Glomerular visceral epithelial cell (primary cell): Measurements from ENCODE around the gene WNT3A.

Experiments
- DNase-seq: peaks from one replicate; pipeline ENCODE4 v3.0.0-alpha.2; 2016; ENCODE audit errors: extremely low spot score

The WNT3A gene

DNA sequence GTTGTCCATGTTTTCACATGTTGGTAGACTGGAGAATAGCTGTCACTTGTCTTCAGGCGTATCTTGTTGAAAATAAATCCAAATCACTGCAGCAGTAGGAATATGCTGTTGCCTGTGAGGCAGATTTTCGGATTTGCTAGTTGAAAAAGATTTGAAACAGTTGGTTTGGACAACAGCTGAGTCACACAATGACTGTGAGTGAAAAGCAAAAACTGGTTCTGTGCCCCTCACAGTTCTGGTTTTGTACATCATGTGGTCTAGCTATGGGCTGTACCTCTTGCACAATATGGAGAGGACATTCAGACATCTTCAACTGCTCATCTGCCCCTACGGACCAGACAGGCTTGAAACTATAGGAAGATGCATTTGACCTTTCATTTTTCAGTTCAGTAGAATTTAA lies 77.5 kb downstream of the WNT3A start:
- DNase-seq: peak; percentile 29

DNA sequence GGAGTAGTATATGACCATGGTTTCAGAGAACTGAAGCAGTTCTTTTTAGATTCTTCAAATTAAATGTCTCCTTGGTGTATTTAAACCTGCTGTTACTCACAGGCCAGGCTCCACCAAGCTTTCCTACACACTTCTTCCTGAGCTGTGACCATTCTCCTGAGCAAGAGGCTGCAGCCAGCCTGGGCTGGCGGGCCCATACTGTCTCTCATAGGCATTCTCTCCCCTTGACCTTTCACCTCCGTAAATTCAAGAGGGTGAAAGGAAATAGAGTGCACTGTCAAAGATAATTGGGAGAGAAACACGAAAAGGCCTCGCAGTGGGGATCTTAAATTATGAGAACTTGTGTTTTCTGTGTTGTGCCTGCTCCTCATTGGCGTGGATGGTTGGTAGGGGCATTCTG lies 78.0 kb downstream of the WNT3A start:
- DNase-seq: no peak

DNA sequence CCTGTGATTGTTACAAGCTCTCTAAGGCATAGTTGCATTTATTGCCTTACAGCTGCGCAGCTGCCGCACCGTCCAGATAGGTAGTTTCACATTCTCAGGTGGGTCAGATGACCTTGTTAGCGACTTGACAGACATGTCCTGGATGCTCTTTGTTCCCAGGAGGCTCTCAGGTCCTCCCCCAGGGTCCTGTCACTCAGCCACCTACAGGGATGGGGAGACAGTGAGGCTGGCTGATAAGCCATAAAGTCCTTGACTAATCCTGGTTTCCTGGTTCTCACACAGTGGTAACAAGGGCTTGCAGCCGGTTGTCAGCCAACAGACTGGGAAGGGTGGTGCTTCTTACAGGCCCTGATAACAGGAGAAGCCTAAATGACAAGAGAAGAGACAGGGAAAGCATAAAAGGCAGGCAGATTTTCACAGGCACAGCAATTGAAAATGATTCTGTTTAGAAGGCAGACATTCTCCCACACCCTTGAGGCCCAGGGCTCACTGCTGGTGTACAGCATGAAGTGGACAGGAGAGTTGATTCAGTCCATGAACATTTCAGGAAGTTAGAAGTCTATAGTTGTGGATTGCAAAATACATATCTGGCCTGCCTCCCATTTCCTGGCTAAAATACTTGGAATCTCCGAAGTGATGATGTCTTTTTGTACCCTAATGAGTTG lies 78.6 kb downstream of the WNT3A start:
- peak; percentile 37 for DNase-seq

DNA sequence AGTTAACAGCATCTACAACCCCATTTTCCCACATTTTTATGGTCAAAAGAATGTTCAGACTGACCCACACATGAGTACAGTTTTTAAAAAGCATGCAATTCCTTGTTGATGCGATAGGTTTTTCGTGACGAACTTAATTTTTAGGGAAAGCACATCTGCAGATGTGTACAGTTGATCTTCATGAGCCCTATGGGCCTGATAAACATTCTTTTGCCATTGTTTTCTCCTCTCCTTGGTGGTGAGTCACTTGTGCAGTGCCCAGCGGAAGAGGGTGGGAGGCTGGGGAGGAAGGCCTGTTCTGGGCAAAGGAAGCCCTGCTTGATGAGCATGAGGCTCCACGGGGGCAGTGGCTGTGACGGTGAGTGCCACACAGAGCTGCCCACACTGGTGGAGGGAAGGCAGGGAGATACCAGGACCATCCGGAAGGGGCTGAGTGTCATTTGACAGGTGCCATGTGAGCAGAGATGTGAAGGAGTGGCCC lies 81.0 kb downstream of the WNT3A start:
- peak; percentile 82 for DNase-seq

DNA sequence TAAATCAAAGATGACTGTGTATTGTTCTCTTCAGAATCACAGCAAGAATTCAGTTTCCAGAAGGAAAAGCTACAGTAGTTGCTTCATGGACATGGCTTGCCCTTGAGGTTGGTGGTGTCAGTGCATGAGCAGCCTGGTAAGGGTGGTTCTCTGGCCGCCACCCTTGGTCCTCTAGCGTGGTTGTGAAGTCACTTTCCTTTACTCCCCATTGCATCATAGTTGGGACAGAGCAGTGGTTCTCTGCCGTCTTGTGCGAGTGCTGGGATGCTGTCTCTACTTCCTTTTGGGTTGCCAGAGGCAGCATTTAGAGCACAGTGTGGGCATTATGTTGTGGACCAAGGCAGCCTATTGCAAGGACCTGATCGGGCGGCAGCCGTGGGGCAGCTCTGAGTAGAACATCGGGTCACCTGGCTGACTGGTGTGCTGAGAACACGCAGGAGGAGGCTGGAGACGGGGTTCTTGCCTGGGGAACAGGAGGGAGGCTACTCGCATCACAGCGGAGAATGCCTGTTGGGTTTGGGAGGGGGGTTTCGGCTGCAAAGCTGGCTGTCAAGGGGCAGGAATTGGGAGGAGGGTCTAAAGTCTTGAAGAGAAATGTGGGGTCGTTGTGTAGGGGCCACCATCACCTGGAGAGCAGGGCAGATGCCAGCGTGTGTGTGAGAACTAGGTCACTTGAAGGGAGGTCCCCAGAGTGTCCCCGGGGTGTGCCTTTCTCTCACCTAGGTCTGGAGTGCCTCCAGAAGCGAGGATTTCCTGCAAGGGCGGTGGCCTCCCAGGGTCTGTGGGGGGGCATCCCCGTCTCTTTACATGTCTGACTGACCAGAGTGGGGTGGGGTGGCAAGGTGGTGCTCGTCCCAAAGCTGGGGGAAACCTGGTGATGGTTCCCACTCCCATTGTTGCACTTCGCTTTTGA lies 82.0 kb downstream of the WNT3A start:
- no peak for DNase-seq

DNA sequence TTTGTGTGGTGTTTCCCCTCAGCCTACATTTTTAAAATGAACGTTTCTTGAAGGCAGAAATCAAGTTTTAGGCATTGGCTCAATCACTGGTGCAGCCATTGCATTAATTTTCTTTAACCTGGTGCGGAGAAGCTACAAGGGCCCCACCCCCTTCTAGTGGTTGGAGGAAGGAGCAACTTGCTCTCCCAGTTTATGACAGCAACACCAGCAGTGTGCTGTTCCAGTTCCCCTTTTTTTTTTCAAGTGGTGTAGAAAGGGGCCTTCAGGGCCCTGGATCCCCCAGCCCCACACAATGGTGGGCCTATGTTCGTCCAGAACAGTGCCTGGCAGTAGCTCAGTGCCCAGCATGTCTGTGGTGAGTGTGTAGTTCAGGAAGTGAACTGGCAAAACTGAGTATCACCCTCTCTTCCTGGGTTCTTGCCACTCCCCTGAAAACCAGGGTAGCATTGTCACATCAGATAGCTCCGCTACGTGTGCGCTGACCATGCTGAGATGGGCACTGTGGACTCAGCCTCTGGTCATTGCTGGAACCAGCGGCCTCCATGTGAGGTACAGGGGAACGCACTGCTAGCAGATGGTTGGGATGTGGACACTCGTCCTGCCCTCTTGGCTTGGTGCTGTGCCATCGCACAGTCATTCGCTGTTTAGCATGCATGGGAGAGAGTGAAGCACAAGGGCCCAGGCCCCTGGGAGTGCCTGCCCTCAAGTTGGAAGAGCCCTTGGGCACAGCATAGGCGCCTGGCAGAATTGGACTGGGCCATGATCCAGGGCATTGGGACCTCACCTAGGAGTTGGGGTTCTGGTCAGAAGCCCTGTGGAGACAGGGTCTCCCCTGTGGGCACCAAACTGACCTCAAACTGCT lies 83.0 kb downstream of the WNT3A start:
- DNase-seq: no peak

DNA sequence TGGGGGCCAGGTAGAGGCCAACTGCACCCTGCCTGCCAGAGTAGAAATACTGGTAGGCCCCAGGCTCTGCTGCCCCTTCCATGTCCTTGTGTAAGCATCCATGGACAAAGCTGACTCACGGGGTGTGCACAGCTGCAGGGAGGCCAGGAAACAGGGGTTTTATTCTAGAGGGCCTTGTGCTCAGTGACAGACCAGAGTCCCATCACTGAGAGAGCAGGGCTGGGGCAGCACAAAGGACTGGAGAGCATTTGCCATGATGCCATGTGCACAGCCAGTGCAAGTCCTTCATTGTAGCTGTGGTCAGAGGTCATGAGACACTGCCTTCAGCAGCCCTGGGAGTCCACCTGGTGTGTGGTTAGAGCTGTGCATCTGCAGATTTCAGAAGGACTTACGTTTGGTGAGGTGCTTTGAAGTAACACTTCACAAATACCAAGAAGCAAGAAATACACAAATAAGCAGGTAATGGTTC lies 83.8 kb downstream of the WNT3A start:
- DNase-seq: peak; percentile 30

DNA sequence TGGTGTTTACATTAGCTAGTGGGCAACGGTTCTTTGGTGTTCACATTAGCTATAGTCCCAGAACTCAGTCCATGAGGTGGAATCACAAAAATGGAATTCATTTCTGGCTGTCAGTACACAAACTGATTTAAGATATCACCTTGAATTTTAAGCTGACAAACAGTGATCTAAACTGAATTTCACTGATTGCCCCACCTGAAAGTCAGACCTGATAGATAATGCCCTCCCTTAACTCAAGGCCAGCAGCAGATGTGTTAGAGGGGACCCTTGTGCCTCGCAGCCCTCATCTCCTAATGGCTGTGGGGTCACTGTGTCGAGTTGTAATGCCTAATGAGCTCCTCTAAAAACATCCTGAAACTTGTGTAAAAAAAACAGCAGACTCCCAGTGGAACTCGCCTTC lies 84.3 kb downstream of the WNT3A start:
- DNase-seq: no peak

DNA sequence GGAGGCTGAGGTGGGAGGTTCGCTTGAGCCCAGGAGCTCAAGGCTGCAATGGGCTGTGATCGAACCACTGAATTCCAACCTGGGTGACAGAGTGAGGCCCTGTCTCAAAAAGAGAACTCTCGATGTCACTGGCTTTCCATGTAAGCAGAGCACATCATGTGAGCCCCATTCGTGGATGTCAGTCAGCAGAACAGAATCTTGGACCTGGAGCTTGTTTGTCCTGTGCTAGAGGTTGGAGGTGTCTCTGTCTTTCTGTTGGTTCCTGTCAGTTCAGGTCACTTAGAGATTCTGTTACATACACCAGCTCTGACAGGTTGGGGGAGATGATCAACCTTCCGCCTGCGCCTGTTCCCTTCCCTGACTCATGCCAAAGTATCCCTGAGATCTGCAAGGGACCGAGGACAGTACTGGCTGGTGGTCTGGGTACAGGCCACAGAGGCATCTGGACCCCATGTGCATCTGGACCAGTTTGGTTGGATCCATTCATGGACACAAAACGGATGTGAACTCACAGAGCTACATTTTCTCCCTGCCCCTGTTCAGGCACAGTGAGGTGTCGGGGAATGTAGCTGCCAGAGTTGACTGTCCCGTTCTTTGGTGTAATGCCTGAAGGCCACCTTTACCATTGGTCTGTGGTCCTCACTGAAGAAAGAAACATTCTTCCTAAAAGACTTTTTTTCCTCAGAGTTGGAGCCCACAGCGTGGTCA lies 85.7 kb downstream of the WNT3A start:
- no peak for DNase-seq

DNA sequence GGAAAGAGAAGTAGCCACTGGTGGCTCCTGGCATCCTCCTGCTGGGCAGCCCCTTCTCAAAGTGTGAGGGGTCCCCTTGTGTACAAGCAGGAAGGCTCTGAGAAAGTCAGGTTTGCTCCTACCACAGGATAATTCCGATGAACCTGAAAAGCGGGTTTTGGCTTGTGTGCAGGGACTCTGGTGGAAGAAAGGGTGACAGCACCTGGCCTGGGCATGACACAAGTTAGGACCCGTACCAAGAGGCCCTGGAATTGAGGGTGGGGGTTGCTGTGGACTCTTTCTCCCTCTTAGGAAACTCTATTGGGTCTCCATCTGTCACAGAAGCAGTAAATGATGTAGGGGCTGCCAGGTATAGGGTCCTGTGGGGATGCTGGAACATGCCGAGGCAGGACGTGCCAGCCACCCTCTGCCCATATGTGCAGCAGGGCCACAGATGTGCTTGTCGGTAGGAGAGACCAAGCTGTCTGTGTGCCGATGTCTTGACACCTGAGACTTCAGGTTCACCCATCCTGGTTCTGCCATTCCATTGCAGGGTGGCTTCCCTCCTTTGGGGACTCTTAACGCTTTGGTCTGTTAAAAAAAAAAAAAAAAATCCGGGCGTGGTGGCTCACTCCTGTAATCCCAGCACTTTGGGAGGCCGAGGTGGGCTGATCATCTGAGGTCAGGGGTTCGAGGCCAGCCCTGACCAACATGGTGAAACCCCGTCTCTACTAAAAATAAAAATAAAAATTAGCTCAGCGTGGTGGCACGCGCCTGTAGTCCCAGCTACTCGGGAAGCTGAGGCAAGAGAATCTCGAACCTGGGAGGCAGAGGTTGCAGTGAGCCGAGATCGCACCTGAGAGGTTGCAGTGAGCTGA lies 86.5 kb downstream of the WNT3A start:
- no peak for DNase-seq

DNA sequence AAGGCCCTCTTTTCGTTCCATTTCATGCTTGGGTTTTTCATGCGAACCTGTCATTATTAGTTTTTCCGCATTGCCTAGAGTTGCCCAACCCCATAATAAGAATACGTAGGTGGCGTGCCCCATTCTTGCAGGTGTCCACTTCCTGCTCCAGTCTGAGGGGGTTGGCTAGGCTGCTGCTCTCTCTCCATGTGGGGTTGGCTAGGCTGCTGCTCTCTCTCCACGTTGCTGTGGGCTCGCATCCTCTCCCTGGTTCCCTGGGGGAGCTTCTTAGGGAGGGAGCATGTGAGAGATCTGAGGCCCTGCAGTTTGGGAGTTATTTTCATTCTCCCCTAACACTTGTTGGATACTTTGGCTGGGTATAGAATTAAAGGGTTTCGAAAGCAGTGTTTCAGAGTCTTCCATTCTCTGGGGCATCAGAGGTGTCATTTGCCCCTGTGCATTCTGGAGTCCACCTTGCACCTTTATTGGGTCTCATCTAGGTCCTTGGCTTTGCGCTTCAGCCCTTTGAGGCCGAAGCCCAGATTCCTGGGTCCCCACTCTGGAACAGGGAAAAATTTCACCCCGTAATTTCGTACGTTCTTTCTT lies 87.7 kb downstream of the WNT3A start:
- DNase-seq: no peak

DNA sequence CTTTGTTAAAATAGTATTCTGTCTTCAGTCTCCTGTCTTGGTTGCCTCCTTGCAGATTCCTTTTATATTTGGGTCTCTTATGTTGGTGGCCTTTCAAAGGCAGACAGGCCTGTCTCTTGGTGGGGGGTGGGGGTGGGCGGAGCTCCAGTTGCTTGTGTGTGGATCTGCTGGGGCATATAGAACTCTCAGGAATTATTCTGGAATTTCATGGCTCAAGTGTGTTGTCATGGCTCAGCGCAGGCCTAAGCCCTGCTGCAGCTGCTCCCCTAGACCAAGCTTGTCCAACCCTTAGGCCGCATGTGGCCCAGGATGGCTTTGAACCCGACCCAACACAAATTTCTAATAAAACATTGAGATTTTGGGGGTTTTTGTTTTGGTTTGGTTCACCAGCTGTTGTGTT lies 88.4 kb downstream of the WNT3A start:
- no peak for DNase-seq

DNA sequence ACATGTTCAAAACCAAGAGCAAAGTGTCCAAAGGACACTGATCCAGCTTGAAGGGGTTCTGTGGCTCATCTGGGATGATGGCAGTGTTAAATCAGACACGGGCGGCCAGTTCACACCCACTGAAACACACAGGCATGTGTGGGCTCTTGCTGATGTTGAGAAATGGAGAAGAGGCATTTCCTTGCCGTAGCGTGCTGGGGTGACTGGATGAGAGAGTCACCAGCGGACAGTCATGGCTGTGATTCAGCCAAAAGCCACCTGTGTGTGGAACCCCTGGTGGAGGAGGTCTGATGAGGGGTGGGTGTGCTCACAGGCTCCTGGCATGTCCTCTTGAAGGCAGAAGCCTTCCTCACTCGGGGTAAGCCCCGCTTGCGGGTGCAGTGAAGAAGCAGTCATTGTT lies 89.1 kb downstream of the WNT3A start:
- no peak for DNase-seq

DNA sequence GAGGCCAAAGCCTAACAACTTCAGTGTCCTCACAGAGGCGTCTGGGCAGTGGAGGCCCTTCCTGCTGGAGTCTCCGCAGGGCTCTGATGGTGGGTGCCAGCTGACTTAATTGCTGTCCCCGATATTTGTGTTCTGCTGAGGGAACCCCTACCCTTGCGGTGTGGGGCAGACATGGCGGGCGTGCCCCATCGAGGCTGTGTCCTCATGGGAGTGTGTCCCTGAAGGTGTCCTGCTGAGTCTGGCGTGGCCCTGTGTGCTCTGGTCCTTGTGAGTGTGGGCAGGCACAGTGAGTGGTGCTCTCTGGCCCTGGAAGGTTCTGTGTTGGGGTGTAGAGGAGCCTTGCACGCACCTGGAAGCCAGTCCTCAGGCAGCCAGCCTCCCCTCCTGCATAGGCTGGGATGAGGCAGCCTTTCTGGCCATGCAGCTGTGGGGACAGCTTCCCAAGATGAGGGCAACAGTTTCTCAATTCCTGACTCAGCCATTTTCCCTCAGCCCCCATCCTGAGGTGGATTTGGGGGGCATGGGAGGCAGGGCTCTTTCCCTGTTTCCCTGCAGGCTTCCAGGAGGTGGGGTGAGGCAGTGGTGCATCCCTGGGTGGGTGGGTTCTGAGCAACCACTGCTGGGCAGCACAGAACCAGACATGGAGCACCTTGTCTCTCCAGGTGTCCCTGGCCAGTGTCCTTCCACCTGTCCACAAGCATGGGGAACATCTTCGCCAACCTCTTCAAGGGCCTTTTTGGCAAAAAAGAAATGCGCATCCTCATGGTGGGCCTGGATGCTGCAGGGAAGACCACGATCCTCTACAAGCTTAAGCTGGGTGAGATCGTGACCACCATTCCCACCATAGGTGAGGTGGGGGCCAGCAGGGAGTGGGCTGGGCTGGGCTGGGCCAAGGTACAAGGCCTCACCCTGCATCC lies 89.9 kb downstream of the WNT3A start:
- no peak for DNase-seq

DNA sequence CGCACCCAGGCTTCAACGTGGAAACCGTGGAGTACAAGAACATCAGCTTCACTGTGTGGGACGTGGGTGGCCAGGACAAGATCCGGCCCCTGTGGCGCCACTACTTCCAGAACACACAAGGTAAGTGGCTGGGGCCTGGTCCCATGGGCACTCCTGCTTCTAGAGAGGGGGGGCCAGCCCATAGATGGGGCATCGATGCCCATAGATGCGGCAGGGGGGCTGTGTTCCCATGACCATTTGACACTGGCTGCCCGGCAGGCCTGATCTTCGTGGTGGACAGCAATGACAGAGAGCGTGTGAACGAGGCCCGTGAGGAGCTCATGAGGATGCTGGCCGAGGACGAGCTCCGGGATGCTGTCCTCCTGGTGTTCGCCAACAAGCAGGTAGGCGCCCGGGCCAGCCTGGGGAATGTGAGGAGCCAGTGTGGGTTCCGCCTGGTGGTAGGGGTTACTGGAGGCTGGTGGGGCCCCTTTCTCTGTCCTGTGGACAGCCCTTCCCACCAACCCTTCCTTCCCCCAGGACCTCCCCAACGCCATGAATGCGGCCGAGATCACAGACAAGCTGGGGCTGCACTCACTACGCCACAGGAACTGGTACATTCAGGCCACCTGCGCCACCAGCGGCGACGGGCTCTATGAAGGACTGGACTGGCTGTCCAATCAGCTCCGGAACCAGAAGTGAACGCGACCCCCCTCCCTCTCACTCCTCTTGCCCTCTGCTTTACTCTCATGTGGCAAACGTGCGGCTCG lies 90.7 kb downstream of the WNT3A start:
- no peak for DNase-seq

DNA sequence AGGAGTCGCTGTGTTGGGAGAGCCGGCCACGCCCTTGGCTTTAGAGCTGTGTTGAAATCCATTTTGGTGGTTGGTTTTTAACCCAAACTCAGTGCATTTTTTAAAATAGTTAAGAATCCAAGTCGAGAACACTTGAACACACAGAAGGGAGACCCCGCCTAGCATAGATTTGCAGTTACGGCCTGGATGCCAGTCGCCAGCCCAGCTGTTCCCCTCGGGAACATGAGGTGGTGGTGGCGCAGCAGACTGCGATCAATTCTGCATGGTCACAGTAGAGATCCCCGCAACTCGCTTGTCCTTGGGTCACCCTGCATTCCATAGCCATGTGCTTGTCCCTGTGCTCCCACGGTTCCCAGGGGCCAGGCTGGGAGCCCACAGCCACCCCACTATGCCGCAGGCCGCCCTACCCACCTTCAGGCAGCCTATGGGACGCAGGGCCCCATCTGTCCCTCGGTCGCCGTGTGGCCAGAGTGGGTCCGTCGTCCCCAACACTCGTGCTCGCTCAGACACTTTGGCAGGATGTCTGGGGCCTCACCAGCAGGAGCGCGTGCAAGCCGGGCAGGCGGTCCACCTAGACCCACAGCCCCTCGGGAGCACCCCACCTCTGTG lies 91.6 kb downstream of the WNT3A start:
- DNase-seq: no peak

DNA sequence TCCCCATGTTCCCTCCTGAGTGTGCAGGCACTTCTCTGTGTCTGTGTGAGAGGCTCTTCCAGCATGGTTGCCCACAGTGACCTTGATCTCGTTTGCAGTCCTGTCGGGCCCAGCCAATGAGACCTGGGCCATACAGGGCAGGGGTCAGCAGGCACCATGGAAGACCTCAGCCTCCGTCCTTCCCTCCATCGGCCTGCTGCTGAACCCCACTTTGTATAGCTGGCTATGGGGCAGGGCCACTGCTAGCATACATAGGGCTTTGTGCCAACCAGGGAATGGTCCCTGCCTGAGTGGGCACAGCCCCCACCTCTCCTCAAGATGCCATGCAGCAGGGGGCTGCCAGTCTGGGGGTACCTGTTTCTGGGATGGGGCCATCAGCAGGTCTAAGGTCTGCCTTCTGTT lies 92.5 kb downstream of the WNT3A start:
- DNase-seq: no peak
